HG02981 (cell line): ENCODE measurements around the gene GRK5.

Experiments used
- ATAC-seq: cut with Tn5 transposase; IDR thresholded peaks from one replicate; pipeline ENCODE4 v1.9.1; 2021; ENCODE audit warnings: mild to moderate bottlenecking, moderate library complexity; ENCODE audit not compliant: unreplicated experiment

Gene GRK5

GRCh38 chr10:119495545-119495944, 288.2 kb downstream of the GRK5 start:
- no peak for ATAC-seq

GRCh38 chr10:119496273-119496672, 288.9 kb downstream of the GRK5 start:
- ATAC-seq: peak; percentile 91

- no peak for ATAC-seq
Measured at GRCh38 chr10:119497243-119497642, 289.9 kb downstream of the GRK5 start.

GRCh38 chr10:119498889-119499676, 291.7 kb downstream of the GRK5 start:
- ATAC-seq: no peak

- ATAC-seq: no peak
Measured at GRCh38 chr10:119499677-119500002, 292.3 kb downstream of the GRK5 start.

GRCh38 chr10:119500123-119500795, 292.9 kb downstream of the GRK5 start:
- ATAC-seq: no peak

- ATAC-seq: no peak
Measured at GRCh38 chr10:119500821-119501220, 293.4 kb downstream of the GRK5 start.

GRCh38 chr10:119501690-119502089, 294.3 kb downstream of the GRK5 start:
- ATAC-seq: no peak

GRCh38 chr10:119502209-119502608, 294.8 kb downstream of the GRK5 start:
- peak; percentile 53 for ATAC-seq

- ATAC-seq: no peak
Measured at GRCh38 chr10:119502618-119503155, 295.3 kb downstream of the GRK5 start.

GRCh38 chr10:119503821-119504220, 296.4 kb downstream of the GRK5 start:
- ATAC-seq: no peak

GRCh38 chr10:119504651-119505050, 297.3 kb downstream of the GRK5 start:
- no peak for ATAC-seq

GRCh38 chr10:119505131-119505551, 297.8 kb downstream of the GRK5 start:
- ATAC-seq: no peak
